ENCODE measurements around the gene AP1S1. TPM values are rescaled to one million over a fixed set of nuclear protein-coding genes. Genes with fewer than 3 reads are reported as not detected.
"Not testable (repeated sequence)": the region's sequence is repeated elsewhere in the genome, so short reads cannot be mapped to it uniquely, and the experiment has no call there.

Gene AP1S1
- polyA plus RNA-seq (2013): 20.0 TPM

GRCh38 chr7:101153969-101154692, at the start of gene AP1S1:
Gene AP1S1 (plus strand): TSS chr7:101154476. CDS start chr7:101154515, 39 bp downstream.
- ChIA-PET POLR2A (no interaction called here), CTCF (interaction anchor here (1.2 to 2.7 kb wide), 3 partner anchors 10 to 60 kb away, joined by 6 to 14 read pairs (median 10); no protein-coding TSS in a partner anchor)
- WGBS (ENCODE audit: insufficient coverage): 5% methylated on average over 29 of the region's 51 CpGs
- H3K4me3 ChIP-seq (ENCODE audit: control insufficient read depth in 1 of 7, extremely low read depth in 1 of 7, insufficient read depth in 4 of 7, low read depth in 2 of 7, low read length in 6 of 7): peak within 1 kb of the TSS; percentile 41 to 80 (median 66)
- H3K9me3 ChIP-seq (ENCODE audit: control extremely low read depth in 1 of 5, control insufficient read depth in 4 of 5, insufficient read depth in 2 of 5, low read depth in 1 of 5, low read length in 4 of 5): no peaks in the 10 kb centered on the region
- peaks cover 0 to 6% (median 2%) of the 10 kb centered on the region in 4 experiments for H3K36me3 ChIP-seq (ENCODE audit: control insufficient read depth in 4 of 4, insufficient read depth in 4 of 4, low read length in 3 of 4)
- DNase-seq: peak; percentile 87 to 90 (median 89)
- H3K4me1 ChIP-seq (ENCODE audit: control extremely low read depth in 1 of 4, control insufficient read depth in 4 of 4, insufficient read depth in 4 of 4, low read length in 3 of 4): peaks cover 0 to 11% (median 8%) of the 10 kb centered on the region in 4 experiments
- H3K27ac ChIP-seq (ENCODE audit: insufficient read depth in 1 of 2, low read depth in 1 of 2, low read length in 2 of 2, poor library complexity in 1 of 2, severe bottlenecking in 2 of 2): peak within 1 kb of the TSS in 1 of 2 experiments; percentile 25
- peaks cover 0 to 9% (median 2%) of the 10 kb centered on the region in 5 experiments for H3K27me3 ChIP-seq (replicated peaks in 2 of 5; ENCODE audit: control insufficient read depth in 4 of 5, insufficient read depth in 5 of 5, low read length in 4 of 5)

GRCh38 chr7:101104799-101105198, 49.5 kb upstream of the AP1S1 start:
- H3K27ac ChIP-seq (ENCODE audit: insufficient read depth in 1 of 2, low read depth in 1 of 2, low read length in 2 of 2, poor library complexity in 1 of 2, severe bottlenecking in 2 of 2): no peak overlapping the region
- CTCF ChIA-PET: interaction anchor here (1.0 to 1.5 kb wide), 2 partner anchors 11 to 13 kb away, joined by 3 read pairs; no protein-coding TSS in a partner anchor
- POLR2A ChIA-PET: no interaction called here
- peaks cover 0 to 6% (median 0%) of the 10 kb centered on the region in 5 experiments for H3K27me3 ChIP-seq (replicated peaks in 2 of 5; ENCODE audit: control insufficient read depth in 4 of 5, insufficient read depth in 5 of 5, low read length in 4 of 5)
- no CpG with 5 or more reads among the region's 3 CpGs for WGBS (ENCODE audit: insufficient coverage)
- no peak for DNase-seq
- H3K36me3 ChIP-seq (ENCODE audit: control insufficient read depth in 4 of 4, insufficient read depth in 4 of 4, low read length in 3 of 4): no peaks in the 10 kb centered on the region
- no peak overlapping the region for H3K4me3 ChIP-seq (ENCODE audit: control insufficient read depth in 1 of 7, extremely low read depth in 1 of 7, insufficient read depth in 4 of 7, low read depth in 2 of 7, low read length in 6 of 7)
- no peaks in the 10 kb centered on the region for H3K9me3 ChIP-seq (ENCODE audit: control extremely low read depth in 1 of 5, control insufficient read depth in 4 of 5, insufficient read depth in 2 of 5, low read depth in 1 of 5, low read length in 4 of 5)
- H3K4me1 ChIP-seq (ENCODE audit: control extremely low read depth in 1 of 4, control insufficient read depth in 4 of 4, insufficient read depth in 4 of 4, low read length in 3 of 4): peaks cover 0 to 17% (median 11%) of the 10 kb centered on the region in 4 experiments

GRCh38 chr7:101105248-101105647, 49.0 kb upstream of the AP1S1 start:
- POLR2A ChIA-PET; DNase-seq; H3K27me3 ChIP-seq (replicated peaks in 2 of 5; ENCODE audit: control insufficient read depth in 4 of 5, insufficient read depth in 5 of 5, low read length in 4 of 5); H3K36me3 ChIP-seq (ENCODE audit: control insufficient read depth in 4 of 4, insufficient read depth in 4 of 4, low read length in 3 of 4); H3K27ac ChIP-seq (ENCODE audit: insufficient read depth in 1 of 2, low read depth in 1 of 2, low read length in 2 of 2, poor library complexity in 1 of 2, severe bottlenecking in 2 of 2); H3K9me3 ChIP-seq (ENCODE audit: control extremely low read depth in 1 of 5, control insufficient read depth in 4 of 5, insufficient read depth in 2 of 5, low read depth in 1 of 5, low read length in 4 of 5); H3K4me3 ChIP-seq (ENCODE audit: control insufficient read depth in 1 of 7, extremely low read depth in 1 of 7, insufficient read depth in 4 of 7, low read depth in 2 of 7, low read length in 6 of 7): not testable (repeated sequence)
- CTCF ChIA-PET: interaction anchor here (1.0 to 1.5 kb wide), 2 partner anchors 12 to 13 kb away, joined by 3 read pairs; no protein-coding TSS in a partner anchor
- 93% methylated on average over 5 of the region's 5 CpGs for WGBS (ENCODE audit: insufficient coverage)
- peaks cover 0 to 12% (median 7%) of the 10 kb centered on the region in 4 experiments for H3K4me1 ChIP-seq (ENCODE audit: control extremely low read depth in 1 of 4, control insufficient read depth in 4 of 4, insufficient read depth in 4 of 4, low read length in 3 of 4)

GRCh38 chr7:101106386-101106785, 47.9 kb upstream of the AP1S1 start:
- 96% methylated on average over 7 of the region's 7 CpGs for WGBS (ENCODE audit: insufficient coverage)
- no peaks in the 10 kb centered on the region for H3K36me3 ChIP-seq (ENCODE audit: control insufficient read depth in 4 of 4, insufficient read depth in 4 of 4, low read length in 3 of 4)
- no peak for DNase-seq
- peaks cover 0 to 7% (median 1%) of the 10 kb centered on the region in 4 experiments for H3K4me1 ChIP-seq (ENCODE audit: control extremely low read depth in 1 of 4, control insufficient read depth in 4 of 4, insufficient read depth in 4 of 4, low read length in 3 of 4)
- H3K4me3 ChIP-seq (ENCODE audit: control insufficient read depth in 1 of 7, extremely low read depth in 1 of 7, insufficient read depth in 4 of 7, low read depth in 2 of 7, low read length in 6 of 7): no peak overlapping the region
- no peak overlapping the region for H3K27ac ChIP-seq (ENCODE audit: insufficient read depth in 1 of 2, low read depth in 1 of 2, low read length in 2 of 2, poor library complexity in 1 of 2, severe bottlenecking in 2 of 2)
- no peaks in the 10 kb centered on the region for H3K9me3 ChIP-seq (ENCODE audit: control extremely low read depth in 1 of 5, control insufficient read depth in 4 of 5, insufficient read depth in 2 of 5, low read depth in 1 of 5, low read length in 4 of 5)
- CTCF ChIA-PET: interaction anchor here (1.5 kb wide), 1 partner anchor 12 kb away, joined by 3 read pairs; no protein-coding TSS in a partner anchor
- POLR2A ChIA-PET: no interaction called here
- peaks cover 0 to 6% (median 0%) of the 10 kb centered on the region in 5 experiments for H3K27me3 ChIP-seq (replicated peaks in 2 of 5; ENCODE audit: control insufficient read depth in 4 of 5, insufficient read depth in 5 of 5, low read length in 4 of 5)

GRCh38 chr7:101108330-101108857, 45.9 kb upstream of the AP1S1 start:
- ChIA-PET POLR2A (no interaction called here), CTCF (interaction anchor here (0.8 to 1.7 kb wide), 4 partner anchors 9 to 24 kb away, joined by 3 to 7 read pairs (median 4); partner anchors contain the start of gene SERPINE1)
- Histone ChIP-seq H3K27me3 (replicated peaks in 2 of 5; ENCODE audit: control insufficient read depth in 4 of 5, insufficient read depth in 5 of 5, low read length in 4 of 5) (peaks cover 0 to 6% (median 0%) of the 10 kb centered on the region in 5 experiments), H3K27ac (ENCODE audit: insufficient read depth in 1 of 2, low read depth in 1 of 2, low read length in 2 of 2, poor library complexity in 1 of 2, severe bottlenecking in 2 of 2) (no peak overlapping the region), H3K4me3 (ENCODE audit: control insufficient read depth in 1 of 7, extremely low read depth in 1 of 7, insufficient read depth in 4 of 7, low read depth in 2 of 7, low read length in 6 of 7) (no peak overlapping the region), H3K36me3 (ENCODE audit: control insufficient read depth in 4 of 4, insufficient read depth in 4 of 4, low read length in 3 of 4) (no peaks in the 10 kb centered on the region), H3K4me1 (ENCODE audit: control extremely low read depth in 1 of 4, control insufficient read depth in 4 of 4, insufficient read depth in 4 of 4, low read length in 3 of 4) (peaks cover 0 to 7% (median 1%) of the 10 kb centered on the region in 4 experiments), H3K9me3 (ENCODE audit: control extremely low read depth in 1 of 5, control insufficient read depth in 4 of 5, insufficient read depth in 2 of 5, low read depth in 1 of 5, low read length in 4 of 5) (no peaks in the 10 kb centered on the region)
- peak in 2 of 3 donors; percentile 45 to 50 for DNase-seq
- WGBS (ENCODE audit: insufficient coverage): 84% methylated on average over 9 of the region's 16 CpGs

- DNase-seq: no peak
- H3K4me1 ChIP-seq (ENCODE audit: control extremely low read depth in 1 of 4, control insufficient read depth in 4 of 4, insufficient read depth in 4 of 4, low read length in 3 of 4): peaks cover 0 to 7% (median 1%) of the 10 kb centered on the region in 4 experiments
- no peaks in the 10 kb centered on the region for H3K36me3 ChIP-seq (ENCODE audit: control insufficient read depth in 4 of 4, insufficient read depth in 4 of 4, low read length in 3 of 4)
- no peak overlapping the region for H3K27ac ChIP-seq (ENCODE audit: insufficient read depth in 1 of 2, low read depth in 1 of 2, low read length in 2 of 2, poor library complexity in 1 of 2, severe bottlenecking in 2 of 2)
- no peaks in the 10 kb centered on the region for H3K9me3 ChIP-seq (ENCODE audit: control extremely low read depth in 1 of 5, control insufficient read depth in 4 of 5, insufficient read depth in 2 of 5, low read depth in 1 of 5, low read length in 4 of 5)
- H3K4me3 ChIP-seq (ENCODE audit: control insufficient read depth in 1 of 7, extremely low read depth in 1 of 7, insufficient read depth in 4 of 7, low read depth in 2 of 7, low read length in 6 of 7): no peak overlapping the region
- WGBS (ENCODE audit: insufficient coverage): 94% methylated on average over 6 of the region's 7 CpGs
- H3K27me3 ChIP-seq (replicated peaks in 2 of 5; ENCODE audit: control insufficient read depth in 4 of 5, insufficient read depth in 5 of 5, low read length in 4 of 5): peaks cover 0 to 6% (median 0%) of the 10 kb centered on the region in 5 experiments
- CTCF ChIA-PET: interaction anchor here (0.8 to 1.7 kb wide), 4 partner anchors 8 to 24 kb away, joined by 3 to 7 read pairs (median 4); partner anchors contain the start of gene SERPINE1
- POLR2A ChIA-PET: interaction anchor here (0.6 kb wide), 1 partner anchor 9 kb away, joined by 3 read pairs; no protein-coding TSS in a partner anchor
Measured at GRCh38 chr7:101108961-101109360, 45.3 kb upstream of the AP1S1 start.

Measured in common myeloid progenitor, CD34-positive (primary cell).